Measurements from ENCODE around the gene CA10.

The CA10 gene

DNA sequence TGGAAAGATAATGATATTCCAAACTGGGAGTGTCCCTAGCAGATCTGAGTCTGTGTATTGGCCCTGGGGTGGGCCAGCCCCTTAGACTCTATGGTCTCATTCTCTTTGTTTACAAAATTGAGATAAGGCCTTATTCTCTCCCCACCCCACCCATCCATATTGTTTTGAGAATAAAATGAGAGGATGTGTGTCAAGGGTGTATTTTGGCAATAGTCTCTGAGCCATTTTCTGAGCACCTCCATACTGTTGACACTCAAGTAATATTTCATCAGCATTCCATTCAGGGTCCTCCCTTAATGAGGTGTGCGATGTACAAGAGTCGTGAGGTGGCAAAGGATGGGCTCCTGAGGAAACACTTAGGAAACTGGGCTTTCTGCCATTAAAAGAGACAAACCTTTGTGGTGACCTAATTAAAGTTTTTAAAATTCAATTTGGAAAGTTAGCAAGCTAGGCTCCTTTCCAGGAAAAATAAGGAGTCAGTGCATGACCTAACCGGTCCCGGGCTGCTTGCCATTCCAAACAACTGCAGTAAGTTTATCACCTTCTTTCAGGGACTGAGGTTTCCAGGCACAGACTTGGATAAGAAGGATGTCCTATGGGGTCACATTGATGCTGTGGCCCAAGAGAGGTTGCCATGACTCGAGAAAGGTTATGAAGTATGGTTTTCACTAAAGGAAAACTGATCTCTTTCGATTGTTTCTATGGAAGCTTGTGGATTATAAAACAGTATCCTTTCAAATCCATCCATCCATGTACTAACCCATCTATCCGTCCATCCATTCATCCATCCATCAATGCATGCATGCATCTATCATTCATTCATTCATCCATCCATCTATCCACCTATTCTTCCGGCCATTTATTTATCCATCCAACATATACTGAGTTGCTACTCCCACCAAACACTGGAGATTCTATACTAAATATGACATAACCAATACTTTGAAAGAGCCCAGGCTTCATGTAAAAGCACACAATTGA lies 454.9 kb downstream of the CA10 start:
- Histone ChIP-seq H3K36me3 (ENCODE audit: low read length) (no peaks in the 10 kb centered on the region), H2AFZ (ENCODE audit: low read depth, low read length, severe bottlenecking) (no peak overlapping the region), H3K4me3 (ENCODE audit: insufficient read depth, low read length, poor library complexity, severe bottlenecking) (no peak overlapping the region), H3K27me3 (ENCODE audit: low read length) (no peaks in the 10 kb centered on the region), H3K79me2 (ENCODE audit: insufficient read depth, low read length) (no peaks in the 10 kb centered on the region), H3K4me2 (ENCODE audit: low read depth, low read length, poor library complexity, severe bottlenecking) (no peak overlapping the region), H4K20me1 (ENCODE audit: low read depth, low read length) (no peaks in the 10 kb centered on the region), H3K9me2 (replicated peaks; ENCODE audit: insufficient read depth, low read length) (no peaks in the 10 kb centered on the region), H3F3A (ENCODE audit: insufficient read depth) (no peaks in the 10 kb centered on the region), H3K9ac (ENCODE audit: low read length) (no peak overlapping the region), H3K9me3 (ENCODE audit: insufficient read depth, low read length) (no peaks in the 10 kb centered on the region), H3K27ac (ENCODE audit: low read depth, low read length) (no peak overlapping the region)
- no peak for TF ChIP-seq EZH2phosphoT487 (conservative IDR thresholded peaks at IDR 0.05; ENCODE audit: low read length)
- TF ChIP-seq, protein P1, sequence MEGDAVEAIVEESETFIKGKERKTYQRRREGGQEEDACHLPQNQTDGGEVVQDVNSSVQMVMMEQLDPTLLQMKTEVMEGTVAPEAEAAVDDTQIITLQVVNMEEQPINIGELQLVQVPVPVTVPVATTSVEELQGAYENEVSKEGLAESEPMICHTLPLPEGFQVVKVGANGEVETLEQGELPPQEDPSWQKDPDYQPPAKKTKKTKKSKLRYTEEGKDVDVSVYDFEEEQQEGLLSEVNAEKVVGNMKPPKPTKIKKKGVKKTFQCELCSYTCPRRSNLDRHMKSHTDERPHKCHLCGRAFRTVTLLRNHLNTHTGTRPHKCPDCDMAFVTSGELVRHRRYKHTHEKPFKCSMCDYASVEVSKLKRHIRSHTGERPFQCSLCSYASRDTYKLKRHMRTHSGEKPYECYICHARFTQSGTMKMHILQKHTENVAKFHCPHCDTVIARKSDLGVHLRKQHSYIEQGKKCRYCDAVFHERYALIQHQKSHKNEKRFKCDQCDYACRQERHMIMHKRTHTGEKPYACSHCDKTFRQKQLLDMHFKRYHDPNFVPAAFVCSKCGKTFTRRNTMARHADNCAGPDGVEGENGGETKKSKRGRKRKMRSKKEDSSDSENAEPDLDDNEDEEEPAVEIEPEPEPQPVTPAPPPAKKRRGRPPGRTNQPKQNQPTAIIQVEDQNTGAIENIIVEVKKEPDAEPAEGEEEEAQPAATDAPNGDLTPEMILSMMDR (IDR thresholded peaks at IDR 0.05; ENCODE audit: insufficient read depth, low read length, poor library complexity, severe bottlenecking): no peak

DNA sequence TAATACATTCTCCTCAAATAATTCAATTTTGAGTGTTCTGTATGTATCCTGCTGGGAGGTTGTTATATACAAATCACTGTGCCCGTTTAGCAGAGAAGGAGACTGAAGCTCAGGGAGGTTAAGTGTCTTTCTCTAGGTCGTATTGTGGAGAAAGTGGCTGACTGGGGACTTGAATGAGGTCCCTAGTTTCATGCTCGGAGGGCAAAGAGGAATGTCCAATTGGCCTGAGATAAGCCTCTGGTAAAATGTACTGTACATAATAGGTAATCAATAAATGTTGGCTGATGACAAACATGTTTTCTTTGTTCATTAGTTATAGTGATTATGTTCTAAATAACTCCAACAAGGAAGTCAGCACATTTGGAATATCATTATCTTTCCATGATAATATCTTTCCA lies 455.6 kb downstream of the CA10 start:
- H3K4me3 ChIP-seq (ENCODE audit: insufficient read depth, low read length, poor library complexity, severe bottlenecking): no peak overlapping the region
- no peaks in the 10 kb centered on the region for H3K79me2 ChIP-seq (ENCODE audit: insufficient read depth, low read length)
- H3K9me2 ChIP-seq (replicated peaks; ENCODE audit: insufficient read depth, low read length): no peaks in the 10 kb centered on the region
- H2AFZ ChIP-seq (ENCODE audit: low read depth, low read length, severe bottlenecking): no peak overlapping the region
- TF ChIP-seq, protein P1 (IDR thresholded peaks at IDR 0.05; ENCODE audit: insufficient read depth, low read length, poor library complexity, severe bottlenecking): no peak
- no peak for TF ChIP-seq EZH2phosphoT487 (conservative IDR thresholded peaks at IDR 0.05; ENCODE audit: low read length)
- H3K27me3 ChIP-seq (ENCODE audit: low read length): no peaks in the 10 kb centered on the region
- no peak overlapping the region for H3K9ac ChIP-seq (ENCODE audit: low read length)
- no peaks in the 10 kb centered on the region for H3K9me3 ChIP-seq (ENCODE audit: insufficient read depth, low read length)
- no peaks in the 10 kb centered on the region for H3K36me3 ChIP-seq (ENCODE audit: low read length)
- no peaks in the 10 kb centered on the region for H3F3A ChIP-seq (ENCODE audit: insufficient read depth)
- H3K27ac ChIP-seq (ENCODE audit: low read depth, low read length): no peak overlapping the region
- H3K4me2 ChIP-seq (ENCODE audit: low read depth, low read length, poor library complexity, severe bottlenecking): no peak overlapping the region
- H4K20me1 ChIP-seq (ENCODE audit: low read depth, low read length): no peaks in the 10 kb centered on the region

DNA sequence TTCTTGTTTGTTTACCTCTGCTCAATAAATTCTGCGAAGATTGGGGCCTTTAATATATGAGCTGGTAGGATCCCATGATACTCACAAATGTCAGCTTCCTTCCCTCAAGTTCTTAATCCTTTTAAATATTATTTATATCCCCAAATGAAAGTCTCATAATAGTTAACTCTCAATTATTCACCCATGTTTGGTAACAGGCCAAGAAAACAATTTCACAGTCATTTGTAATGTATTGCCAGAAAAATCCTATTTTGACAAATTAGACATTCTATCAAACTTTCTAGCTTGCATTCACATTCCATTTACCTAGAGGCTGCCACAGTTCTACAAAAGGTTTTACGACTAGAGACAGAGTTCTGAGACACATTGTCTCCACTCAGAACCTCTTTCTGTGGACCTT lies 457.0 kb downstream of the CA10 start:
- Histone ChIP-seq H3K9me3 (ENCODE audit: insufficient read depth, low read length) (no peaks in the 10 kb centered on the region), H3K4me2 (ENCODE audit: low read depth, low read length, poor library complexity, severe bottlenecking) (no peak overlapping the region), H2AFZ (ENCODE audit: low read depth, low read length, severe bottlenecking) (no peak overlapping the region), H3K36me3 (ENCODE audit: low read length) (no peaks in the 10 kb centered on the region), H3K9me2 (replicated peaks; ENCODE audit: insufficient read depth, low read length) (no peaks in the 10 kb centered on the region), H3K27me3 (ENCODE audit: low read length) (no peaks in the 10 kb centered on the region), H3K79me2 (ENCODE audit: insufficient read depth, low read length) (no peaks in the 10 kb centered on the region), H4K20me1 (ENCODE audit: low read depth, low read length) (no peaks in the 10 kb centered on the region), H3K4me3 (ENCODE audit: insufficient read depth, low read length, poor library complexity, severe bottlenecking) (no peak overlapping the region), H3K27ac (ENCODE audit: low read depth, low read length) (no peak overlapping the region), H3K9ac (ENCODE audit: low read length) (no peak overlapping the region), H3F3A (ENCODE audit: insufficient read depth) (no peaks in the 10 kb centered on the region)
- TF ChIP-seq EZH2phosphoT487 (conservative IDR thresholded peaks at IDR 0.05; ENCODE audit: low read length): no peak
- TF ChIP-seq, protein P1 (IDR thresholded peaks at IDR 0.05; ENCODE audit: insufficient read depth, low read length, poor library complexity, severe bottlenecking): no peak

All from SU-DHL-6 (cell line).